Tibial artery (tissue), 4 donors: Measurements from ENCODE around the gene TGM6.

Experiments
- DNase-seq, 2 donors: peaks; one replicate each; pipeline ENCODE4 v3.0.0-alpha.2; 2019
- H3K27ac ChIP-seq, 2 donors: fragments of 200-600 bp; sonication (generic) in 1 of 2; 1 replicate in 1 of 2; 2 replicates in 1 of 2; pipeline ENCODE4 v1.5.1; 2018 to 2019; ENCODE audit warnings: mild to moderate bottlenecking in 1 of 2
- H3K27me3 ChIP-seq, 2 donors: fragments of 200-600 bp; sonication (generic) in 1 of 2; one replicate each; pipeline versions ENCODE4 v1.5.1 to v1.6.0; 2016 to 2019
- H3K36me3 ChIP-seq, 3 donors: fragments of 200-600 bp; sonication (generic) in 2 of 3; one replicate each; pipeline ENCODE4 v1.5.1; 2016 to 2019; ENCODE audit warnings: mild to moderate bottlenecking in 2 of 3
- H3K4me1 ChIP-seq, 4 donors: fragments of 200-600 bp; sonication (generic) in 2 of 4; 1 replicate in 3 of 4; 2 replicates in 1 of 4; pipeline ENCODE4 v1.5.1; 2016 to 2019
- H3K4me3 ChIP-seq, 2 donors: fragments of 200-600 bp; sonication (generic) in 1 of 2; 1 replicate in 1 of 2; 2 replicates in 1 of 2; pipeline ENCODE4 v1.5.1; 2018 to 2019; ENCODE audit warnings: mild to moderate bottlenecking in 2 of 2
- H3K9me3 ChIP-seq, 3 donors: fragments of 200-600 bp; sonication (generic) in 1 of 3; one replicate each; pipeline ENCODE4 v1.5.1; 2016 to 2019
- intact Hi-C: fragments of 100-400 bp; cut with DNase I; formaldehyde crosslinking; loops from one replicate; pipeline ENCODE4 v1.15.0; 2023; ENCODE audit warnings: low total_unique reads
- TF ChIP-seq, protein P1 (sequence below), 2 experiments: fragments of 200-600 bp in 1 of 2; fragments of 450-650 bp in 1 of 2; IDR thresholded peaks; one replicate each; pipeline ENCODE4 v1.5.1; 2017 to 2019; ENCODE audit warnings: antibody characterized with exemption in 2 of 2, mild to moderate bottlenecking in 1 of 2, moderate library complexity in 1 of 2

The TGM6 gene

DNA sequence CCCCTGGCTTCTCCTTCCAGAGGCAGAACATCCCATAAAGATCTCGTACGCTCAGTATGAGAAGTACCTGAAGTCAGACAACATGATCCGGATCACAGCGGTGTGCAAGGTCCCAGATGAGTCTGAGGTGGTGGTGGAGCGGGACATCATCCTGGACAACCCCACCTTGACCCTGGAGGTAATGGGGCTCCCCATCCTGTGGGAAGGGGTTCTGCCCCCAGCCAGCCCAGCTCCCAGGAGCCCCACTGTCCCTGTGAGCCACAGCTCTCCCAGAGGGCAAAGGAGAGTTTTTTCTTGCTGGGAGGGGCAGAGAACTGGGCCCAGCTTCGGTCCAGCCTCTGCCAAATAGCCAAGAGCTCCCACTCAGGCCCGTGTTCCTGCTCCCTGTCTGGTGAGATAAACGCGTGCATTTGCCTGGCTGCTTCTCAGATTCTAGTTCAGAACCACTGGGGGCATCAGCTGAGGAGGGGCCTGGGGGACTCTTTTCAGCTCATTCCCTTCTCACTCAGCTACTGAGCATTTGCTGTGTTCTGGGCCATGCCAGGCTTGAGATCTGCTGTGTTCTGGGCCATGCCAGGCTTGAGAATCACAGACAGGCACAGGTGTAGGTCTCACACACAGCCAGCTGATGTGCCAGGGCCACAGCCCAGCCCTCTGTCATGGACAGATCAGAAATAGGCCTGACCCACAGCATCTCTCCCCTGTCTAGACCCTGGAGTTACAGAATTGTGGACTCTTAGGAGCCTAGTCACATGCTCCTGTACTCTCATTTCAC is 45.4 kb upstream of the TGM6 start:
- TF ChIP-seq, protein P1, sequence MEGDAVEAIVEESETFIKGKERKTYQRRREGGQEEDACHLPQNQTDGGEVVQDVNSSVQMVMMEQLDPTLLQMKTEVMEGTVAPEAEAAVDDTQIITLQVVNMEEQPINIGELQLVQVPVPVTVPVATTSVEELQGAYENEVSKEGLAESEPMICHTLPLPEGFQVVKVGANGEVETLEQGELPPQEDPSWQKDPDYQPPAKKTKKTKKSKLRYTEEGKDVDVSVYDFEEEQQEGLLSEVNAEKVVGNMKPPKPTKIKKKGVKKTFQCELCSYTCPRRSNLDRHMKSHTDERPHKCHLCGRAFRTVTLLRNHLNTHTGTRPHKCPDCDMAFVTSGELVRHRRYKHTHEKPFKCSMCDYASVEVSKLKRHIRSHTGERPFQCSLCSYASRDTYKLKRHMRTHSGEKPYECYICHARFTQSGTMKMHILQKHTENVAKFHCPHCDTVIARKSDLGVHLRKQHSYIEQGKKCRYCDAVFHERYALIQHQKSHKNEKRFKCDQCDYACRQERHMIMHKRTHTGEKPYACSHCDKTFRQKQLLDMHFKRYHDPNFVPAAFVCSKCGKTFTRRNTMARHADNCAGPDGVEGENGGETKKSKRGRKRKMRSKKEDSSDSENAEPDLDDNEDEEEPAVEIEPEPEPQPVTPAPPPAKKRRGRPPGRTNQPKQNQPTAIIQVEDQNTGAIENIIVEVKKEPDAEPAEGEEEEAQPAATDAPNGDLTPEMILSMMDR (IDR thresholded peaks at IDR 0.05): no peak
- Histone ChIP-seq H3K27me3 (peaks cover 0 to 10% of the 10 kb centered on the region in 2 donors), H3K4me3 (no peak overlapping the region), H3K27ac (no peak overlapping the region), H3K9me3 (no peaks in the 10 kb centered on the region), H3K4me1 (no peaks in the 10 kb centered on the region), H3K36me3 (no peaks in the 10 kb centered on the region)
- intact Hi-C loops: no loop called here
- no peak for DNase-seq

DNA sequence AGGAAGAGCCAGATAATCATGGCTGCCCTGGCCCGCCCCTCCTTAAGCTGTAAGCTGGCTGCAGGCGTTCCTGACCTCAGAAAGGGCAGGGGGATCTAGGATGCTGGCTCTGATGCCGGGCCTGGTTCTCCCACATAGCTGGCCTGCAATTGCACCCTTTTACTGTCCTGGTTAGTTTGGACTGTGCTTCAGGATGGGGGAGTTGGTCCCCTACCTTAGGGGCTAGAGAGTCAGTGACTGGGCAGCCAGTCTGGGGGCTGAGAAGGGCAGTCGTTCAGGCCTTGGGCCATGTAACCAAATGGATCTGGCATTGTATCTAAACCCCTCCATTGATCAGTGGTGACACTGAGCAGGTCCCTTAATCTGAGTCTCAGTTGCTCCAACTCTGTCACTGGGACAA is 44.2 kb upstream of the TGM6 start:
- Histone ChIP-seq H3K36me3 (no peaks in the 10 kb centered on the region), H3K4me3 (no peak overlapping the region), H3K4me1 (no peaks in the 10 kb centered on the region), H3K27me3 (peaks cover 0 to 10% of the 10 kb centered on the region in 2 donors), H3K27ac (no peak overlapping the region), H3K9me3 (no peaks in the 10 kb centered on the region)
- intact Hi-C loops: no loop called here
- TF ChIP-seq, protein P1 (IDR thresholded peaks at IDR 0.05): no peak
- no peak for DNase-seq

DNA sequence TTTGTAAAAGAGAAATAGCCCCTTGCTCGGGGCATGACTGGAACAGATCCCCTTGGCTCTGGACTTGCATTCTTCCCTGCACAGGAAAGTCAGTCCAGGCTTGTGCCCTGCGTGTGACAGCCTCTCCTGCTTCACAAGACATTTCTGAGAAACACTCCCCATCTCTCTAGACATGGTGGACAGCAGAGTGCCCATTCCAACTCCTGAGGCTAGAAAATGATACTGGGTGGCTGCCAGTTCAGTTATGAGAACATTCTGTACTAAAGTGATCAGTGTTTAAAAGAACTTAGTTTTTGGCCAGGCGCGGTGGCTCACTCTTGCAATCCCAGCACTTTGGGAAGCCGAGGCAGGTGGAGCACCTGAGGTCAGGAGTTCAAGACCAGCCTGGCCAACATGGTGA is 43.6 kb upstream of the TGM6 start:
- intact Hi-C loops: no loop called here
- TF ChIP-seq, protein P1 (IDR thresholded peaks at IDR 0.05): no peak
- H3K9me3 ChIP-seq: no peaks in the 10 kb centered on the region
- H3K4me1 ChIP-seq: no peaks in the 10 kb centered on the region
- no peak for DNase-seq
- H3K27ac ChIP-seq: no peak overlapping the region
- H3K4me3 ChIP-seq: no peak overlapping the region
- H3K27me3 ChIP-seq: peaks cover 0 to 10% of the 10 kb centered on the region in 2 donors
- H3K36me3 ChIP-seq: no peaks in the 10 kb centered on the region

DNA sequence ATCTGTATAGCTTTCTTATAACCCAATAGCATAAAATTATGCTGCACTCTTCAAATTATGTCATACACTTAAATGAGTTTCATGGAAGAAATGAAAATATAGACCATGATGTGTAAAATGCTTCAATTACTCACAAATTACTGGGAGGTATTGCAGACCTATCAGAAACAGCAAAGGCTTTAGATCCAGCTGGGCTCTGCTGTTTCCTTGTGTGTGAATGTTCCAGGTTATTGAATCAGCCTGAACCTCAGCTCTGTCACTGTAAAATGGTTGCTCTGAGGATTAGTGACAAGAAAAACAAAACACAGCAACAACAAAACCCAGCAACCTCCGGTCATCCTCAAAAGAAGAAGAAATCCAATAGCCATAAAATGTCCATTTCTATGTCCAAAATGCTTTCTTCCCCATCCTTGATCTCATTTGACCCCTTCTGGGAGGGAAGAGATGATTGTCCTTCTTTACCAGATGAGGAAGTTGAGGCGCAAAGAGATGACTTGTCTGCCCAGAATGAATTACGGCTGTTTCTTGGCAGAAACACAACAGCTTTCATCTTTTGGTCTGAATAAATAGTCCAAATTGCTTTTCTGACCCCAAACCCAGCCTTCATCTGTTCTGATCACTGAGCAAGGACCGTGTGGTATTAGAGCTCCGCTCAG is 42.2 kb upstream of the TGM6 start:
- H3K4me1 ChIP-seq: no peaks in the 10 kb centered on the region
- no peak overlapping the region for H3K27ac ChIP-seq
- no peaks in the 10 kb centered on the region for H3K36me3 ChIP-seq
- TF ChIP-seq, protein P1 (IDR thresholded peaks at IDR 0.05): no peak
- peaks cover 0 to 10% of the 10 kb centered on the region in 2 donors for H3K27me3 ChIP-seq
- no peak overlapping the region for H3K4me3 ChIP-seq
- intact Hi-C loops: no loop called here
- no peak for DNase-seq
- H3K9me3 ChIP-seq: no peaks in the 10 kb centered on the region

DNA sequence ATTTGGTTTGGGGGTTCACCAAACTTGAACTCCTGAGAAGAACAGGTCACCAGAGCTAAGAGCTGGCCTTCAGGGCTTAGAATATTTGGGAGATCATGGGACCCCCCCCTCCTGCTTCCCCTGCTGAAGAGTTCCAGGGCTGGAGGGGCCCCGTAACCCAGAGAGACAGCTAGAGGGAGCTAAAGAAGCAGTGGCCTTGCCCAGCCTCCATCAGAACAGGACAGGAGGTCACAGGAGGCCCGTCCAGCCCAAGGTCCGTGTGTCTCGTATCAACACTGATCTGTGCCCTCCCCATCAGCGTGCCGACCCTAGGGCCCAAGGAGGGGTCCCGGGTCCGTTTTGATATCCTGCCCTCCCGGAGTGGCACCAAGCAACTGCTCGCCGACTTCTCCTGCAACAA is 40.6 kb upstream of the TGM6 start:
- TF ChIP-seq, protein P1 (IDR thresholded peaks at IDR 0.05): no peak
- no peak for DNase-seq
- no peaks in the 10 kb centered on the region for H3K9me3 ChIP-seq
- no peak overlapping the region for H3K4me3 ChIP-seq
- no peak overlapping the region for H3K27ac ChIP-seq
- no peaks in the 10 kb centered on the region for H3K4me1 ChIP-seq
- no peaks in the 10 kb centered on the region for H3K36me3 ChIP-seq
- peaks cover 0 to 6% of the 10 kb centered on the region in 2 donors for H3K27me3 ChIP-seq
- intact Hi-C loops: no loop called here
